Naive thymus-derived CD4-positive, alpha-beta T cell (primary cell): Measurements from ENCODE around the gene PPCDC. TPM values are rescaled to one million over a fixed set of nuclear protein-coding genes. Genes with fewer than 3 reads are reported as not detected.

ENCODE experiments used
- ATAC-seq: fragments of 150-1000 bp; cut with Tn5 transposase; 2 replicates; pipeline ENCODE4 v1.10.0; 2021; ENCODE audit warnings: mild to moderate bottlenecking, moderate library complexity
- CTCF ChIA-PET: fragments of 350-600 bp; sonication (Branson Sonifier 250); formaldehyde crosslinking; loops from one replicate; lab custom pipeline; 2021; ENCODE audit warnings: antibody characterized with exemption; lab: Charles Lee
- POLR2A ChIA-PET: fragments of 350-600 bp; sonication (Branson Sonifier 250); formaldehyde crosslinking; loops from one replicate; lab custom pipeline; 2021; ENCODE audit warnings: antibody characterized with exemption, inconsistent platforms; lab: Charles Lee
- DNase-seq, 9 donors: peaks; one replicate each; pipeline versions ENCODE4 v3.0.0 to v3.0.0-alpha.2; 2020 to 2022; ENCODE audit warnings: mixed read lengths in 1 of 9
- H3K27ac ChIP-seq: one replicate; pipeline ENCODE4 v1.7.0; 2013; ENCODE audit warnings: mild to moderate bottlenecking, low read depth, low read length, moderate library complexity
- H3K27me3 ChIP-seq, 2 donors: one replicate each; pipeline ENCODE4 v1.7.0; 2013; ENCODE audit warnings: low read length in 2 of 2, mild to moderate bottlenecking in 2 of 2, moderate library complexity in 2 of 2; ENCODE audit not compliant: control insufficient read depth in 2 of 2, insufficient read depth in 2 of 2
- H3K36me3 ChIP-seq, 3 experiments: 1 replicate in 2 of 3; 2 replicates in 1 of 3; pipeline ENCODE4 v1.7.0; 2013; ENCODE audit warnings: low read length in 3 of 3, mild to moderate bottlenecking in 3 of 3, moderate library complexity in 1 of 3; ENCODE audit not compliant: insufficient read depth in 3 of 3, control insufficient read depth in 2 of 3
- H3K4me1 ChIP-seq, 2 donors: one replicate each; pipeline ENCODE4 v1.7.0; 2013; ENCODE audit warnings: low read length in 2 of 2, mild to moderate bottlenecking in 2 of 2, moderate library complexity in 1 of 2; ENCODE audit not compliant: control insufficient read depth in 2 of 2, insufficient read depth in 2 of 2
- H3K4me3 ChIP-seq: 2 replicates; pipeline ENCODE4 v1.7.0; 2013; ENCODE audit warnings: mild to moderate bottlenecking, low read length
- H3K9me3 ChIP-seq, 3 experiments: 1 replicate in 2 of 3; 2 replicates in 1 of 3; pipeline ENCODE4 v1.7.0; 2013; ENCODE audit warnings: low read length in 3 of 3; ENCODE audit not compliant: control insufficient read depth in 2 of 3
- H3K27ac Mint-ChIP-seq, 9 donors: one replicate each; pipeline ENCODE4 v1.8.0; 2020 to 2022; ENCODE audit warnings: mixed read lengths in 9 of 9, mild to moderate bottlenecking in 8 of 9, moderate library complexity in 5 of 9, inconsistent platforms in 2 of 9
- H3K27me3 Mint-ChIP-seq, 5 donors: one replicate each; pipeline ENCODE4 v1.8.0; 2021 to 2022; ENCODE audit warnings: mixed read lengths in 5 of 5, mild to moderate bottlenecking in 1 of 5
- H3K36me3 Mint-ChIP-seq, 5 donors: one replicate each; pipeline ENCODE4 v1.8.0; 2020 to 2022; ENCODE audit warnings: mixed read lengths in 5 of 5, mild to moderate bottlenecking in 3 of 5, inconsistent platforms in 1 of 5
- H3K4me1 Mint-ChIP-seq, 7 donors: one replicate each; pipeline ENCODE4 v1.8.0; 2020 to 2022; ENCODE audit warnings: mixed read lengths in 7 of 7, mild to moderate bottlenecking in 3 of 7, inconsistent platforms in 1 of 7
- H3K4me3 Mint-ChIP-seq, 10 donors: one replicate each; pipeline ENCODE4 v1.8.0; 2020 to 2022; ENCODE audit warnings: mild to moderate bottlenecking in 10 of 10, mixed read lengths in 10 of 10, moderate library complexity in 6 of 10, inconsistent platforms in 2 of 10
- H3K9me3 Mint-ChIP-seq, 11 donors: one replicate each; pipeline ENCODE4 v1.8.0; 2020 to 2022; ENCODE audit warnings: mixed read lengths in 11 of 11, mild to moderate bottlenecking in 4 of 11, inconsistent platforms in 1 of 11, moderate library complexity in 1 of 11
- intact Hi-C, 2 donors: fragments of 100-400 bp; cut with micrococcal nuclease; formaldehyde crosslinking; loops; one replicate each; pipeline ENCODE4 v1.15.1; 2023
- polyA plus RNA-seq, 2 donors: library from polyadenylated mRNA; unstranded; fragments of 300-500 nt; fragmentation: Illumina TruSeq; gene quantifications; one replicate each; pipeline ENCODE4 v1.2.3, GENCODE V29; 2021
- total RNA-seq, 6 experiments: library from RNA in 5 of 6; stranded (reverse) in 5 of 6; gene quantifications; 1 replicate in 5 of 6; 2 replicates in 1 of 6; pipeline ENCODE4 v1.2.3 and lab custom pipeline; 2021 to 2026

PPCDC gene
- total and polyA plus RNA-seq, 7 experiments from 2014 or later: 11.7 to 31.3 (median 14.5) TPM

- Mint-ChIP-seq H3K4me3 (peak within 1 kb of the TSS; percentile 73 to 97 (median 82)), H3K4me1 (peaks cover 8 to 20% (median 15%) of the 10 kb centered on the region in 7 donors), H3K27me3 (peaks cover 10 to 37% (median 27%) of the 10 kb centered on the region in 5 donors), H3K9me3 (peaks cover 0 to 3% (median 0%) of the 10 kb centered on the region in 11 donors), H3K36me3 (peaks cover 0 to 4% (median 0%) of the 10 kb centered on the region in 5 donors), H3K27ac (peak within 1 kb of the TSS in 4 of 9 donors; percentile 10 to 75 (median 26))
- intact Hi-C loops: loop anchor here (1.0 kb wide), 4 partner anchors 28 to 209 kb away; partner anchors contain the start of genes PPCDC (in 2 of the 2), CPLX3 (in 1 of the 2) and RPP25 (in 1 of the 2)
- DNase-seq: peak; percentile 81 to 95 (median 91)
- ChIA-PET CTCF (interaction anchor here (0.6 kb wide), 2 partner anchors 38 to 151 kb away, joined by 3 to 4 read pairs; no protein-coding TSS in a partner anchor), POLR2A (interaction anchor here (0.6 to 1.5 kb wide), 3 partner anchors 28 to 166 kb away, joined by 3 to 4 read pairs (median 3); partner anchors contain the start of genes PPCDC and RPP25)
- Histone ChIP-seq H3K4me3 (peak within 1 kb of the TSS; percentile 75), H3K36me3 (no peaks in the 10 kb centered on the region), H3K4me1 (peaks cover 8 to 9% of the 10 kb centered on the region in 2 donors), H3K27ac (no peak within 1 kb of the TSS), H3K27me3 (no peaks in the 10 kb centered on the region), H3K9me3 (no peaks in the 10 kb centered on the region)
- ATAC-seq: peak; percentile 99
Observed at GRCh38 chr15:74995182-74995778, 28.1 kb upstream of the PPCDC start, which contains the start of gene SCAMP5. SCAMP5 (plus strand) TSS chr15:74995563; CDS start chr15:75011840, 16,277 bp downstream.

DNA sequence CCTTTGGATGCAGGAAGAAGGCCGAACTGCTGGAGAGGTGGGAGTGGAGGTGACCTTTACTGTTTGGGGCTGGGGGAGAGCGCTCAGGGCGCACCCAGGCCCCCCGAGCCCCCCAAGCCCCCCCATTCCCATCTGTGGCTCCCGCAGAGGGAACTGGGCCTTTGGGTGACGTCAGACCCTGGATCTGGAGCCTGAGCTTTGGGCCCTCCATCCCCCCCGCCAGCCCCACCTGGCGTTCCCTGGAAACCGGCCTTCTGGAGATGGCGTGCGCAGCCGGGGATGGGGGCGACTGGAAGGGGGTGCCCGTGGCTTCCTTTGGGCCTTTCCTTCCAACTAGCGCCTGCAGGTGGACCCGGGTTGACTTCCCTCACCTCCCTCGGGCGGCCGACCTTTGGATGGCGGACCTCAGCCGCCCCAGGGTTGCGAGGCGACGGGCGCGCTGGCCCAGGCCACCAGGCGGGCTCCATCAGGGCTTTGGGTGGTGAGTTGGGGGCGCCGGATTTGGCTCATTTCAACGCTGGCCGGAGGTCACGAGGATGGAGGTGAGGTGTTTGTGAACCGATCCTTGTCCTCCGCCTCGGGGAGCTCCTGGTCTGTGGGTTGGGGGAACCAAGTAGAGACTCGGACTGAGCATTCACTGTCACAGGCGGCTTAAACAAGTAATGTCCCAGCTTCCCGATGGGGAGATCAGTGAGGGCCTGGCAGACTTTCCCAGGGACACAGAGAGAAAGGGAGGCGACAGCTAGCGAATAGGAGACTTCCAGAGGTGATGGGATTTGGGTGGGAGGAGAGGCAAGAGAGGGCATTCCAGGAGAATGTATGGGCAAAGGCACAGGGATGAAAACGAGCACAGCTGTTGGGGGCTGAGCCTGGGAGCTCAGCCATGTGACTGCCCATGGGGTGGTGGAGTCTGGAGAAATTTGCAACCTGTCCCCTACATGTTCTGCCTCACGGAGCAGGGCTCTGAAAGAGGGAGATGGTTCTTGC, 27.3 kb upstream of the PPCDC start:
- CTCF ChIA-PET: interaction anchor here (0.6 kb wide), 2 partner anchors 8 to 152 kb away, joined by 3 to 4 read pairs; no protein-coding TSS in a partner anchor
- Histone ChIP-seq H3K27me3 (no peaks in the 10 kb centered on the region), H3K9me3 (no peaks in the 10 kb centered on the region), H3K4me3 (peak overlapping the region; percentile 75), H3K27ac (no peak overlapping the region), H3K4me1 (peaks cover 8 to 9% of the 10 kb centered on the region in 2 donors), H3K36me3 (no peaks in the 10 kb centered on the region)
- peak overlapping the region in 1 of 9 donors; percentile 22 for H3K27ac Mint-ChIP-seq
- H3K9me3 Mint-ChIP-seq: peaks cover 0 to 4% (median 0%) of the 10 kb centered on the region in 11 donors
- H3K27me3 Mint-ChIP-seq: peaks cover 10 to 34% (median 31%) of the 10 kb centered on the region in 5 donors
- ATAC-seq (no peak), DNase-seq (peak in 1 of 9 donors; percentile 7)
- H3K36me3 Mint-ChIP-seq: peaks cover 0 to 4% (median 0%) of the 10 kb centered on the region in 5 donors
- intact Hi-C loops: loop anchor here (1.0 kb wide), 4 partner anchors 27 to 208 kb away; partner anchors contain the start of genes PPCDC (in 2 of the 2), CPLX3 (in 1 of the 2) and RPP25 (in 1 of the 2)
- peaks cover 8 to 22% (median 15%) of the 10 kb centered on the region in 7 donors for H3K4me1 Mint-ChIP-seq
- peak overlapping the region; percentile 73 to 97 (median 80) for H3K4me3 Mint-ChIP-seq
- POLR2A ChIA-PET: interaction anchor here (1.5 kb wide), 1 partner anchor 27 kb away, joined by 3 read pairs; the partner anchor contains the start of gene PPCDC

DNA sequence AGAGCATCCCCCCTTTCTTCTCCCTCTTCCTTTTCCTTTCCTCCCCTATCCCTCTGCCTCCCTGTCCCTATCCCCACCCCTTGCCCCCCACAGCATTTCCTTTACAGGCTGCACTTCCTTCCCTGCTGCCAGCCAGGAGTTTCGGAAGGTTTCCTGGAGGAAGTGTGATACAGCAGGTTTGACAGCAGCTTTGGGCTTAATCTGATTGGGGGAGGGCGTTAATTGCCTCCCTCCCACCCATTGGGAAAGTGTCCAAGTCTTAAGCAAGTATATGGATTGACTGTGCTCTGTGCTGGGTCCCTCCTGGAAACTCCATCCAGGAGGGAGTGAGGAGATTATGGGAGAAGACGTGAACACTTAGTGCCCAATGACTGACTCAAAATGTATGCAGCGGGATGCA, 26.2 kb upstream of the PPCDC start:
- intact Hi-C loops: no loop called here
- no peak for ATAC-seq
- POLR2A ChIA-PET: interaction anchor here (0.7 kb wide), 1 partner anchor 40 kb away, joined by 3 read pairs; the partner anchor contains the start of gene RPP25
- H3K27ac ChIP-seq: no peak overlapping the region
- Mint-ChIP-seq H3K9me3 (peaks cover 0 to 4% (median 0%) of the 10 kb centered on the region in 11 donors), H3K27ac (peak overlapping the region in 1 of 9 donors; percentile 32), H3K4me1 (peaks cover 8 to 22% (median 15%) of the 10 kb centered on the region in 7 donors), H3K4me3 (peak overlapping the region in 7 of 10 donors; percentile 12 to 97 (median 59)), H3K36me3 (peaks cover 0 to 4% (median 0%) of the 10 kb centered on the region in 5 donors), H3K27me3 (peaks cover 10 to 34% (median 27%) of the 10 kb centered on the region in 5 donors)
- DNase-seq: no peak
- H3K9me3 ChIP-seq: no peaks in the 10 kb centered on the region
- H3K4me3 ChIP-seq: no peak overlapping the region
- CTCF ChIA-PET: no interaction called here
- no peaks in the 10 kb centered on the region for H3K36me3 ChIP-seq
- H3K27me3 ChIP-seq: no peaks in the 10 kb centered on the region
- H3K4me1 ChIP-seq: peaks cover 8 to 9% of the 10 kb centered on the region in 2 donors

DNA sequence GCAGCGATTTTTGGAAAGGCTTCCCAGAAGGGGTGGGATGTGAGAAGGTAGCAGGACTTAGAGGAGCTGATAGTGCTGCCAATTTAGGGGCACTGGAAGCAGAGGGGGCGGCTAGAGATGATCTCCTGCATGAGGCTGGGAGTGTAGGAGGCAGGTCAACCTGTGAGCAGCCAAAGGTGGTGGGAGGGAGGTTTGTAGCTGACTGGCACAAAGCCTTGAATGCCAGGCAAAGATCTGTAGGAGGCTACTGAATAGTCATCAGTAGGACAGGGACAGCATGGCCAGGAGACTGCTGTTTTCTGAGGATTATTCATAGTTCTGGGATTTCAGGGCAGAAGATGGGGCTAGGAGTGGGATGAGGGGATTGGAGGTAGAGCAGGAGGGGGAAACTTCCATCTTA, 25.8 kb upstream of the PPCDC start:
- ChIA-PET POLR2A (interaction anchor here (0.7 to 0.8 kb wide), 2 partner anchors 41 to 153 kb away, joined by 3 read pairs; partner anchors contain the start of gene RPP25), CTCF (no interaction called here)
- no peaks in the 10 kb centered on the region for H3K36me3 ChIP-seq
- H3K27ac ChIP-seq: no peak overlapping the region
- Mint-ChIP-seq H3K9me3 (peaks cover 0 to 3% (median 0%) of the 10 kb centered on the region in 11 donors), H3K27ac (no peak overlapping the region), H3K4me3 (peak overlapping the region in 6 of 10 donors; percentile 10 to 66 (median 42)), H3K36me3 (peaks cover 0 to 4% (median 0%) of the 10 kb centered on the region in 5 donors), H3K4me1 (peaks cover 8 to 22% (median 15%) of the 10 kb centered on the region in 7 donors), H3K27me3 (peaks cover 10 to 34% (median 23%) of the 10 kb centered on the region in 5 donors)
- no peak overlapping the region for H3K4me3 ChIP-seq
- H3K27me3 ChIP-seq: no peaks in the 10 kb centered on the region
- peaks cover 8 to 9% of the 10 kb centered on the region in 2 donors for H3K4me1 ChIP-seq
- ATAC-seq: no peak
- no peaks in the 10 kb centered on the region for H3K9me3 ChIP-seq
- no peak for DNase-seq
- intact Hi-C loops: no loop called here

- no peak overlapping the region for H3K4me3 Mint-ChIP-seq
- intact Hi-C loops: no loop called here
- peaks cover 0 to 1% (median 0%) of the 10 kb centered on the region in 11 donors for H3K9me3 Mint-ChIP-seq
- peaks cover 10 to 31% (median 20%) of the 10 kb centered on the region in 5 donors for H3K27me3 Mint-ChIP-seq
- peaks cover under 1 to 1% of the 10 kb centered on the region in 2 donors for H3K4me1 ChIP-seq
- DNase-seq (no peak), ATAC-seq (no peak)
- no peaks in the 10 kb centered on the region for H3K36me3 ChIP-seq
- H3K27me3 ChIP-seq: no peaks in the 10 kb centered on the region
- ChIA-PET POLR2A (no interaction called here), CTCF (no interaction called here)
- H3K4me1 Mint-ChIP-seq: peaks cover 2 to 11% (median 4%) of the 10 kb centered on the region in 7 donors
- no peak overlapping the region for H3K27ac ChIP-seq
- no peak overlapping the region for H3K27ac Mint-ChIP-seq
- no peak overlapping the region for H3K4me3 ChIP-seq
- H3K9me3 ChIP-seq: no peaks in the 10 kb centered on the region
- H3K36me3 Mint-ChIP-seq: peaks cover 0 to 4% (median 0%) of the 10 kb centered on the region in 5 donors
Observed at GRCh38 chr15:75001310-75001709, 22.1 kb upstream of the PPCDC start.
